Loucy (cell line): ENCODE measurements around the gene GNAQ.

Experiments used
- H2AFZ ChIP-seq: fragments of 200-600 bp; sonication (generic); 2 replicates; pipeline ENCODE4 v1.6.0; 2016; ENCODE audit warnings: antibody characterized with exemption, mild to moderate bottlenecking, low read length, moderate library complexity
- H3F3A ChIP-seq: fragments of 200-600 bp; 2 replicates; pipeline ENCODE4 v1.6.0; 2016; ENCODE audit warnings: antibody characterized with exemption, low read depth, mild to moderate bottlenecking
- H3K27me3 ChIP-seq: fragments of 200-600 bp; sonication (generic); 2 replicates; pipeline ENCODE4 v1.6.1; 2014; ENCODE audit warnings: low read length, mild to moderate bottlenecking; ENCODE audit not compliant: insufficient read depth, poor library complexity, severe bottlenecking
- H3K36me3 ChIP-seq: fragments of 200-600 bp; sonication (generic); 2 replicates; pipeline ENCODE4 v1.6.1; 2016; ENCODE audit warnings: low read length; ENCODE audit not compliant: insufficient read depth
- H3K4me1 ChIP-seq: fragments of 200-600 bp; sonication (generic); 2 replicates; pipeline ENCODE4 v1.5.1; 2014; ENCODE audit warnings: low read length, mild to moderate bottlenecking; ENCODE audit not compliant: insufficient read depth, poor library complexity, severe bottlenecking
- H3K4me2 ChIP-seq: fragments of 200-600 bp; sonication (generic); 2 replicates; pipeline ENCODE4 v1.6.0; 2014; ENCODE audit warnings: antibody characterized with exemption, low read length, low read depth, mild to moderate bottlenecking; ENCODE audit not compliant: poor library complexity, severe bottlenecking
- H3K4me3 ChIP-seq: fragments of 200-600 bp; sonication (generic); 2 replicates; pipeline ENCODE4 v1.5.1; 2014; ENCODE audit warnings: low read length, mild to moderate bottlenecking, mixed read lengths; ENCODE audit not compliant: poor library complexity, severe bottlenecking
- H3K79me2 ChIP-seq: fragments of 200-600 bp; sonication (generic); 2 replicates; pipeline ENCODE4 v1.6.1; 2014; ENCODE audit warnings: low read length; ENCODE audit not compliant: insufficient read depth
- H3K9ac ChIP-seq: fragments of 200-600 bp; sonication (generic); 2 replicates; pipeline ENCODE4 v1.6.0; 2014; ENCODE audit warnings: mild to moderate bottlenecking, low read depth, low read length, moderate library complexity; ENCODE audit not compliant: poor library complexity, severe bottlenecking
- H3K9me2 ChIP-seq: fragments of 200-600 bp; sonication (generic); replicated peaks from 2 replicates; pipeline ENCODE4 v1.6.1; 2016; ENCODE audit warnings: low read depth, low read length, mixed read lengths
- H3K9me3 ChIP-seq: fragments of 200-600 bp; sonication (generic); 2 replicates; pipeline ENCODE4 v1.6.1; 2014; ENCODE audit warnings: mild to moderate bottlenecking, antibody characterized with exemption, low read length, low read depth; ENCODE audit not compliant: insufficient read depth
- H4K20me1 ChIP-seq: fragments of 200-600 bp; sonication (generic); 2 replicates; pipeline ENCODE4 v1.6.0; 2014; ENCODE audit warnings: antibody characterized with exemption, low read length, mild to moderate bottlenecking; ENCODE audit not compliant: insufficient read depth, poor library complexity, severe bottlenecking
- EZH2phosphoT487 ChIP-seq: fragments of 200-600 bp; IDR thresholded peaks from 2 replicates; pipeline ENCODE4 v1.6.1; 2018; ENCODE audit warnings: antibody characterized with exemption, mild to moderate bottlenecking, moderate library complexity, borderline replicate concordance
- TF ChIP-seq, protein P1 (sequence below): fragments of 200-600 bp; sonication (generic); conservative IDR thresholded peaks from 2 replicates; pipeline ENCODE4 v1.5.1; 2014; ENCODE audit warnings: mild to moderate bottlenecking, antibody characterized with exemption, low read length

The GNAQ gene

GRCh38 chr9:77815260-77815659 is 216.4 kb downstream of the GNAQ start:
- no peak for TF ChIP-seq EZH2phosphoT487
- TF ChIP-seq, protein P1, sequence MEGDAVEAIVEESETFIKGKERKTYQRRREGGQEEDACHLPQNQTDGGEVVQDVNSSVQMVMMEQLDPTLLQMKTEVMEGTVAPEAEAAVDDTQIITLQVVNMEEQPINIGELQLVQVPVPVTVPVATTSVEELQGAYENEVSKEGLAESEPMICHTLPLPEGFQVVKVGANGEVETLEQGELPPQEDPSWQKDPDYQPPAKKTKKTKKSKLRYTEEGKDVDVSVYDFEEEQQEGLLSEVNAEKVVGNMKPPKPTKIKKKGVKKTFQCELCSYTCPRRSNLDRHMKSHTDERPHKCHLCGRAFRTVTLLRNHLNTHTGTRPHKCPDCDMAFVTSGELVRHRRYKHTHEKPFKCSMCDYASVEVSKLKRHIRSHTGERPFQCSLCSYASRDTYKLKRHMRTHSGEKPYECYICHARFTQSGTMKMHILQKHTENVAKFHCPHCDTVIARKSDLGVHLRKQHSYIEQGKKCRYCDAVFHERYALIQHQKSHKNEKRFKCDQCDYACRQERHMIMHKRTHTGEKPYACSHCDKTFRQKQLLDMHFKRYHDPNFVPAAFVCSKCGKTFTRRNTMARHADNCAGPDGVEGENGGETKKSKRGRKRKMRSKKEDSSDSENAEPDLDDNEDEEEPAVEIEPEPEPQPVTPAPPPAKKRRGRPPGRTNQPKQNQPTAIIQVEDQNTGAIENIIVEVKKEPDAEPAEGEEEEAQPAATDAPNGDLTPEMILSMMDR = no peak

GRCh38 chr9:77811832-77812231 is 219.8 kb downstream of the GNAQ start:
- Histone ChIP-seq H3K36me3 (peaks cover 65% of the 10 kb centered on the region), H3K9me3 (no peaks in the 10 kb centered on the region), H3F3A (peaks cover 19% of the 10 kb centered on the region), H3K4me1 (peaks cover 27% of the 10 kb centered on the region), H3K27me3 (no peaks in the 10 kb centered on the region), H3K4me2 (no peak overlapping the region), H3K79me2 (peaks cover 26% of the 10 kb centered on the region; the same call in 1 of the 2 replicates), H2AFZ (no peak overlapping the region), H3K9me2 (no peaks in the 10 kb centered on the region), H3K9ac (no peak overlapping the region), H3K4me3 (no peak overlapping the region), H4K20me1 (peaks cover 40% of the 10 kb centered on the region)
- TF ChIP-seq, protein P1 = no peak
- no peak for TF ChIP-seq EZH2phosphoT487

More at GRCh38 chr9:77815260-77815659, 216.4 kb downstream of the GNAQ start:
- H4K20me1 ChIP-seq = peaks cover 42% of the 10 kb centered on the region
- no peaks in the 10 kb centered on the region for H3K27me3 ChIP-seq
- no peaks in the 10 kb centered on the region for H3K9me3 ChIP-seq
- H3F3A ChIP-seq = no peaks in the 10 kb centered on the region; the same call in 1 of the 2 replicates
- H3K36me3 ChIP-seq = peaks cover 49% of the 10 kb centered on the region
- H3K4me2 ChIP-seq = no peak overlapping the region
- H3K9ac ChIP-seq = no peak overlapping the region
- H2AFZ ChIP-seq = no peak overlapping the region
- H3K4me3 ChIP-seq = no peak overlapping the region
- H3K4me1 ChIP-seq = peaks cover 10% of the 10 kb centered on the region
- H3K9me2 ChIP-seq = no peaks in the 10 kb centered on the region
- peaks cover 55% of the 10 kb centered on the region for H3K79me2 ChIP-seq

- no peak overlapping the region for H3K9ac ChIP-seq
- no peaks in the 10 kb centered on the region for H3K9me3 ChIP-seq
- peaks cover 19% of the 10 kb centered on the region for H3F3A ChIP-seq
- no peaks in the 10 kb centered on the region for H3K27me3 ChIP-seq
- H3K4me3 ChIP-seq = no peak overlapping the region
- no peaks in the 10 kb centered on the region for H3K9me2 ChIP-seq
- TF ChIP-seq EZH2phosphoT487 = no peak
- TF ChIP-seq, protein P1 = no peak
- peaks cover 40% of the 10 kb centered on the region for H4K20me1 ChIP-seq
- H2AFZ ChIP-seq = no peak overlapping the region
- H3K79me2 ChIP-seq = peaks cover 30% of the 10 kb centered on the region
- H3K4me2 ChIP-seq = no peak overlapping the region
- peaks cover 37% of the 10 kb centered on the region for H3K4me1 ChIP-seq
- H3K36me3 ChIP-seq = peaks cover 74% of the 10 kb centered on the region
Observed at GRCh38 chr9:77810637-77811119, 220.9 kb downstream of the GNAQ start.
